Neuronal stem cell (in vitro differentiated cells): ENCODE measurements around the gene TGFB1. TPM values are rescaled to one million over a fixed set of nuclear protein-coding genes. Genes with fewer than 3 reads are reported as not detected.
"Not testable (repeated sequence)": the region's sequence is repeated elsewhere in the genome, so short reads cannot be mapped to it uniquely, and the experiment has no call there.

ENCODE experiments used
- DNase-seq: peaks from one replicate; pipeline ENCODE4 v3.0.0-alpha.2; 2013; ENCODE audit warnings: low spot score
- H2AFZ ChIP-seq: one replicate; pipeline ENCODE4 v1.6.1; 2013; ENCODE audit warnings: mild to moderate bottlenecking, low read length, inconsistent platforms
- H2AK5ac ChIP-seq: 2 replicates; pipeline ENCODE4 v1.6.1; 2013; ENCODE audit warnings: low read depth, mild to moderate bottlenecking, inconsistent platforms, low read length, moderate library complexity, mixed read lengths
- H2BK120ac ChIP-seq: 2 replicates; pipeline ENCODE4 v1.6.1; 2013; ENCODE audit warnings: low read depth, mild to moderate bottlenecking, inconsistent platforms, low read length, moderate library complexity, mixed read lengths
- H2BK12ac ChIP-seq: one replicate; pipeline ENCODE4 v1.6.1; 2013; ENCODE audit warnings: low read length, inconsistent platforms
- H2BK15ac ChIP-seq: 2 replicates; pipeline ENCODE4 v1.6.1; 2013; ENCODE audit warnings: mild to moderate bottlenecking, low read length, inconsistent platforms, mixed read lengths
- H2BK5ac ChIP-seq: one replicate; pipeline ENCODE4 v1.6.1; 2013; ENCODE audit warnings: inconsistent platforms, mild to moderate bottlenecking, low read length, moderate library complexity
- H3K14ac ChIP-seq: one replicate; pipeline ENCODE4 v1.6.1; 2013; ENCODE audit warnings: low read length, inconsistent platforms
- H3K18ac ChIP-seq: 2 replicates; pipeline ENCODE4 v1.6.1; 2013; ENCODE audit warnings: low read length, inconsistent platforms
- H3K23ac ChIP-seq: 2 replicates; pipeline ENCODE4 v1.6.1; 2013; ENCODE audit warnings: low read depth, mild to moderate bottlenecking, mixed read lengths, low read length, inconsistent platforms; ENCODE audit not compliant: poor library complexity
- H3K27ac ChIP-seq: replicated peaks from 3 replicates; pipeline ENCODE4 v1.5.1; 2013; ENCODE audit warnings: low read length, inconsistent platforms
- H3K27me3 ChIP-seq, 3 experiments: 2 replicates each; pipeline ENCODE4 v1.6.1; 2013; ENCODE audit warnings: low read length in 3 of 3, mild to moderate bottlenecking in 2 of 3, inconsistent platforms in 1 of 3, low read depth in 1 of 3, mixed read lengths in 1 of 3, moderate library complexity in 1 of 3; ENCODE audit not compliant: control insufficient read depth in 3 of 3, insufficient read depth in 3 of 3
- H3K36me3 ChIP-seq, 2 donors: replicated peaks in 1 of 2; 2 replicates each; pipeline ENCODE4 v1.6.1; 2013; ENCODE audit warnings: low read length in 2 of 2; ENCODE audit not compliant: control insufficient read depth in 2 of 2, insufficient read depth in 2 of 2
- H3K4ac ChIP-seq: 2 replicates; pipeline ENCODE4 v1.6.1; 2013; ENCODE audit warnings: inconsistent platforms, mild to moderate bottlenecking, low read length, moderate library complexity
- H3K4me1 ChIP-seq, 2 donors: 1 replicate in 1 of 2; 2 replicates in 1 of 2; pipeline ENCODE4 v1.6.1; 2013; ENCODE audit warnings: low read length in 2 of 2, low read depth in 1 of 2; ENCODE audit not compliant: control insufficient read depth in 2 of 2, insufficient read depth in 1 of 2
- H3K4me2 ChIP-seq: one replicate; pipeline ENCODE4 v1.6.1; 2013; ENCODE audit warnings: mild to moderate bottlenecking, low read length, inconsistent platforms; ENCODE audit not compliant: insufficient read depth, poor library complexity, severe bottlenecking
- H3K4me3 ChIP-seq, 2 donors: 2 replicates each; pipeline ENCODE4 v1.5.1; 2013; ENCODE audit warnings: low read length in 2 of 2, mild to moderate bottlenecking in 2 of 2, inconsistent platforms in 1 of 2, moderate library complexity in 1 of 2
- H3K79me1 ChIP-seq: one replicate; pipeline ENCODE4 v1.6.1; 2013; ENCODE audit warnings: low read depth, mild to moderate bottlenecking, inconsistent platforms, low read length, moderate library complexity
- H3K9ac ChIP-seq: one replicate; pipeline ENCODE4 v1.6.1; 2013; ENCODE audit warnings: mild to moderate bottlenecking, low read depth, low read length, inconsistent platforms; ENCODE audit not compliant: poor library complexity
- H3K9me3 ChIP-seq, 2 donors: replicated peaks in 1 of 2; 2 replicates each; pipeline versions ENCODE3 to v1.6.1; 2013; ENCODE audit warnings: low read length in 2 of 2, mild to moderate bottlenecking in 2 of 2, inconsistent platforms in 1 of 2, low read depth in 1 of 2, mixed read lengths in 1 of 2, moderate library complexity in 1 of 2; ENCODE audit not compliant: control insufficient read depth in 2 of 2, insufficient read depth in 1 of 2
- H4K8ac ChIP-seq: one replicate; pipeline ENCODE4 v1.6.1; 2013; ENCODE audit warnings: low read depth, mild to moderate bottlenecking, inconsistent platforms, low read length, moderate library complexity
- H4K91ac ChIP-seq: one replicate; pipeline ENCODE4 v1.6.1; 2013; ENCODE audit warnings: low read length, low read depth, mild to moderate bottlenecking, inconsistent platforms; ENCODE audit not compliant: poor library complexity
- WGBS, 2 donors: extraction: QIAGEN DNeasy Blood & Tissue Kit; methylation state at CpG; one replicate each; pipeline ENCODE4 v1.1.7; 2013; ENCODE audit warnings: missing lambda C conversion rate in 2 of 2, mixed read lengths in 1 of 2; ENCODE audit not compliant: insufficient read length in 2 of 2, insufficient replicate concordance in 1 of 2; ENCODE audit errors: extremely low coverage in 2 of 2; 5-methylcytosine and 5-hydroxymethylcytosine counted together
- small RNA-seq: library from polyadenylated mRNA; stranded (forward); fragments of <200 nt; extraction: miRNeasy Mini kit (QIAGEN cat#:217004); gene quantifications from one replicate; pipeline ENCODE3, GENCODE V24; 2013; ENCODE audit not compliant: insufficient read depth

Gene TGFB1

GRCh38 chr19:41294393-41294792, 59.3 kb downstream of the TGFB1 start:
- DNase-seq, result no peak
- no peak overlapping the region for H2AK5ac ChIP-seq
- no peak overlapping the region for H4K8ac ChIP-seq
- no peak overlapping the region for H3K4ac ChIP-seq
- H3K18ac ChIP-seq, result no peak overlapping the region
- H3K4me3 ChIP-seq, result no peak overlapping the region
- no peak overlapping the region for H2BK120ac ChIP-seq
- peaks cover 0 to 4% of the 10 kb centered on the region in 2 donors for H3K4me1 ChIP-seq
- no peak overlapping the region for H2AFZ ChIP-seq
- H3K36me3 ChIP-seq, result peaks cover 81 to 99% of the 10 kb centered on the region in 2 donors
- no peaks in the 10 kb centered on the region for H3K27me3 ChIP-seq
- no CpG with 5 or more reads among the region's 10 CpGs for WGBS, 2 donors
- H3K27ac ChIP-seq, result no peak overlapping the region
- H2BK12ac ChIP-seq, result no peak overlapping the region
- no peak overlapping the region for H3K23ac ChIP-seq
- no peak overlapping the region for H4K91ac ChIP-seq
- no peak overlapping the region for H3K4me2 ChIP-seq
- H2BK5ac ChIP-seq, result no peak overlapping the region
- H3K14ac ChIP-seq, result no peak overlapping the region
- no peaks in the 10 kb centered on the region for H3K9me3 ChIP-seq
- H3K79me1 ChIP-seq, result peaks cover 1% of the 10 kb centered on the region
- no peak overlapping the region for H2BK15ac ChIP-seq
- H3K9ac ChIP-seq, result no peak overlapping the region

GRCh38 chr19:41289814-41290213, 63.9 kb downstream of the TGFB1 start:
- WGBS, 2 donors, result no CpG with 5 or more reads among the region's 8 CpGs
- not testable (repeated sequence) for H3K4me2 ChIP-seq, H3K18ac ChIP-seq

DNA sequence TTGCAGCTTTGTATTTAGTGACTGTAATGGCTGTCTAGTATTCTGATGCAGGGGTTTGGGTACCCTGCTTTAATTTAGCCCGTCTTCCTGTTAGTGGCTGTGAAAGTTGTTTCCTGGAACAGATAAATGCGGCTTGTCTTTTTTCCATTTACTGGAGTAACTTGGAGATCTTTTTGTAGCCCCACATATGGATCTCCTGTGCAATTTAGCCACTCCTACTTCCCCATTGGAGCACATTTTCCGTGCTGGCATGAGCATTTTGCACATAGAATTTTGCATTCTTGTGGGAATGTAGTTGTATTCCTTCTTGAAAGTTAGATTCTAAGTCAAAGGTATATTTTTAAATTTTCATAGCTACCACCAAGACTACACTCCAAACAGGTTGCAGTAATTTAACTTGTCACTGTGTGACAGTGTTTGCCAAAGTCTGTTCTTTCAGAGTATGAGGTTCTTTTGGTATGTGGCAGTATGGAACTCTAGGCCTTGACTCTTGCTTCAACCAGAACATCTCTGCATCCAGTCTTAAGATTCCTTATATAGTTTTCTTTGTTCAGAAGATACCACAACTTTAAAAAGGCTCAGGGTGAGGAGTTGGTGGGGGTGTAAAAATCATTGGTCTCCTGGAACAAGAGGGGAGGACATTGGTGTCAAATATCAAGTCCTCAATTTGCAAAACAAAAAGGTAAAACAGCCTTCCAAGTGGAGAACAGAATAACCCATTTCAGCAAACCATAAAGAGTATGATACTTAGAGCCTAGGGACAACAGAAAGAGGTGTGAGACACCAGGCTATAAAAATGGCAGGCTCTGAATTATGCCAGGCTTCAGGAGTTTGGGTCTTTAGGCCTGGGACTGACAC, 64.8 kb downstream of the TGFB1 start:
- Histone ChIP-seq H2AK5ac (no peak overlapping the region), H2BK15ac (no peak overlapping the region), H3K9ac (no peak overlapping the region), H2BK5ac (no peak overlapping the region), H3K9me3 (no peaks in the 10 kb centered on the region), H3K79me1 (no peaks in the 10 kb centered on the region), H3K36me3 (peaks cover 51 to 98% of the 10 kb centered on the region in 2 donors), H3K4me3 (no peak overlapping the region), H2AFZ (no peak overlapping the region), H2BK120ac (no peak overlapping the region), H3K14ac (no peak overlapping the region), H3K4me1 (peaks cover 0 to 2% of the 10 kb centered on the region in 2 donors), H3K4me2 (no peak overlapping the region), H3K27ac (no peak overlapping the region), H3K18ac (no peak overlapping the region), H4K91ac (no peak overlapping the region), H2BK12ac (no peak overlapping the region), H3K23ac (no peak overlapping the region), H3K4ac (no peak overlapping the region), H3K27me3 (no peaks in the 10 kb centered on the region), H4K8ac (no peak overlapping the region)
- no CpG with 5 or more reads among the region's 3 CpGs for WGBS, 2 donors
- no peak for DNase-seq

More at GRCh38 chr19:41289814-41290213, 63.9 kb downstream of the TGFB1 start:
- H3K9me3 ChIP-seq, H3K27ac ChIP-seq, H2BK120ac ChIP-seq, H2BK12ac ChIP-seq, H3K4me3 ChIP-seq, DNase-seq, H3K79me1 ChIP-seq, H3K23ac ChIP-seq, H3K14ac ChIP-seq, H2AFZ ChIP-seq, H3K4me1 ChIP-seq, H2BK5ac ChIP-seq, H2AK5ac ChIP-seq, H4K8ac ChIP-seq, H3K27me3 ChIP-seq, H3K4ac ChIP-seq, H4K91ac ChIP-seq, H2BK15ac ChIP-seq, H3K9ac ChIP-seq: not testable (repeated sequence)
- peaks cover 56 to 98% of the 10 kb centered on the region in 2 donors for H3K36me3 ChIP-seq

Small RNA genes within 50 kb of the gene (small RNA-seq; reads per million reads assigned to genes)
- not detected for gene RN7SL34P
